H1 (cell line): Measurements from ENCODE around the gene ELOA. TPM values are rescaled to one million over a fixed set of nuclear protein-coding genes. Genes with fewer than 3 reads are reported as not detected.

Experiments used
- CTCF ChIA-PET: fragments of 300-600 bp; sonication (Branson Sonifier 250); formaldehyde crosslinking; loops from one replicate; lab custom pipeline; 2021; ENCODE audit not compliant: partially characterized antibody; lab: Charles Lee
- POLR2A ChIA-PET: fragments of 300-600 bp; sonication (Branson Sonifier 250); formaldehyde crosslinking; loops from one replicate; lab custom pipeline; 2021; ENCODE audit warnings: inconsistent platforms; ENCODE audit not compliant: partially characterized antibody; lab: Charles Lee
- DNase-seq, 2 experiments: peaks; one replicate each; pipeline versions ENCODE4 v3.0.0 to v3.0.0-alpha.2; 2010 to 2022; ENCODE audit warnings: low spot score in 2 of 2, low read depth in 1 of 2, mixed read lengths in 1 of 2
- FAIRE-seq: peaks from 2 replicates; lab custom pipeline; 2011; peaks lifted over from hg19 to GRCh38; lab: Jason Lieb, UNC
- H2AFZ ChIP-seq: 2 replicates; pipeline ENCODE4 v1.8.1; 2012; ENCODE audit warnings: low read length, inconsistent platforms
- H2AK5ac ChIP-seq: 2 replicates; pipeline ENCODE4 v1.6.1; 2013; ENCODE audit warnings: low read depth, low read length
- H2BK120ac ChIP-seq: replicated peaks from 2 replicates; pipeline ENCODE3; 2013; ENCODE audit warnings: low read depth, low read length, inconsistent platforms
- H2BK12ac ChIP-seq: 2 replicates; pipeline ENCODE4 v1.6.1; 2013; ENCODE audit warnings: low read depth, low read length
- H2BK15ac ChIP-seq: 2 replicates; pipeline ENCODE4 v1.6.1; 2013; ENCODE audit warnings: low read length
- H2BK20ac ChIP-seq: 2 replicates; pipeline ENCODE4 v1.6.1; 2013; ENCODE audit warnings: low read length
- H2BK5ac ChIP-seq: 2 replicates; pipeline ENCODE4 v1.6.1; 2013; ENCODE audit warnings: low read depth, low read length
- H3K14ac ChIP-seq: 2 replicates; pipeline ENCODE4 v1.6.1; 2013; ENCODE audit warnings: inconsistent platforms; ENCODE audit not compliant: insufficient read length
- H3K18ac ChIP-seq: 2 replicates; pipeline ENCODE4 v1.6.1; 2013; ENCODE audit warnings: low read length; ENCODE audit errors: extremely low read depth
- H3K23ac ChIP-seq: 2 replicates; pipeline ENCODE4 v1.6.1; 2013; ENCODE audit warnings: inconsistent platforms; ENCODE audit not compliant: insufficient read length
- H3K23me2 ChIP-seq: 2 replicates; pipeline ENCODE4 v1.6.1; 2013; ENCODE audit warnings: low read depth, low read length
- H3K27ac ChIP-seq: 2 replicates; pipeline ENCODE4 v1.6.1; 2011; ENCODE audit warnings: low read depth, low read length, inconsistent platforms
- H3K27me3 ChIP-seq, 4 experiments: replicated peaks in 1 of 4; 1 replicate in 1 of 4; 2 replicates in 3 of 4; pipeline versions ENCODE4 v1.6.1 to v1.8.1; 2011 to 2013; ENCODE audit warnings: low read length in 3 of 4, mild to moderate bottlenecking in 3 of 4, inconsistent platforms in 2 of 4, mixed read lengths in 2 of 4, moderate library complexity in 1 of 4; ENCODE audit not compliant: control insufficient read depth in 3 of 4, insufficient read depth in 3 of 4; ENCODE audit errors: extremely low read depth in 1 of 4
- H3K36me3 ChIP-seq, 4 experiments: 2 replicates each; pipeline versions ENCODE4 v1.6.1 to v1.8.1; 2011 to 2013; ENCODE audit warnings: mild to moderate bottlenecking in 4 of 4, low read length in 3 of 4, moderate library complexity in 2 of 4, control low read depth in 1 of 4, inconsistent platforms in 1 of 4; ENCODE audit not compliant: insufficient read depth in 4 of 4, control insufficient read depth in 2 of 4
- H3K4ac ChIP-seq: replicated peaks from 2 replicates; pipeline ENCODE3; 2013; ENCODE audit warnings: low read length, low read depth, mixed read lengths, inconsistent platforms; ENCODE audit not compliant: insufficient read length
- H3K4me1 ChIP-seq, 4 experiments: replicated peaks in 1 of 4; 1 replicate in 1 of 4; 2 replicates in 3 of 4; pipeline versions ENCODE4 v1.6.1 to v1.8.1; 2011 to 2013; ENCODE audit warnings: low read length in 3 of 4, inconsistent platforms in 2 of 4, mixed read lengths in 1 of 4; ENCODE audit not compliant: insufficient read depth in 4 of 4, control insufficient read depth in 3 of 4
- H3K4me2 ChIP-seq, 2 experiments: 2 replicates each; pipeline versions ENCODE4 v1.6.1 to v1.8.1; 2011 to 2013; ENCODE audit warnings: low read depth in 2 of 2, low read length in 2 of 2, control low read depth in 1 of 2, inconsistent platforms in 1 of 2, mild to moderate bottlenecking in 1 of 2; ENCODE audit not compliant: insufficient read depth in 1 of 2
- H3K4me3 ChIP-seq, 4 experiments: fragments of 200-600, 300-600 bp in 1 of 4; sonication (generic), shearing (Covaris generic), sonication (Bioruptor Twin) in 1 of 4; 2 replicates each; pipeline versions ENCODE4 v1.5.1 to v1.8.1; 2011 to 2016; ENCODE audit warnings: low read length in 4 of 4, low read depth in 3 of 4, control low read depth in 2 of 4, inconsistent platforms in 2 of 4, mild to moderate bottlenecking in 2 of 4, mixed read lengths in 1 of 4, moderate library complexity in 1 of 4; ENCODE audit not compliant: insufficient read depth in 2 of 4; ENCODE audit errors: extremely low read depth in 1 of 4
- H3K56ac ChIP-seq: replicated peaks from 2 replicates; pipeline ENCODE3; 2013; ENCODE audit warnings: low read depth, mild to moderate bottlenecking, mixed read lengths, low read length, inconsistent platforms; ENCODE audit not compliant: insufficient read length
- H3K79me1 ChIP-seq: 2 replicates; pipeline ENCODE4 v1.6.1; 2013; ENCODE audit warnings: low read depth, low read length, control low read depth
- H3K79me2 ChIP-seq, 2 experiments: 2 replicates each; pipeline versions ENCODE4 v1.6.1 to v1.8.1; 2012 to 2013; ENCODE audit warnings: low read length in 2 of 2, mild to moderate bottlenecking in 2 of 2, inconsistent platforms in 1 of 2; ENCODE audit not compliant: insufficient read depth in 2 of 2, control insufficient read depth in 1 of 2
- H3K9ac ChIP-seq, 4 experiments: replicated peaks in 1 of 4; 1 replicate in 1 of 4; 2 replicates in 3 of 4; pipeline versions ENCODE4 v1.6.1 to v1.8.1; 2011 to 2013; ENCODE audit warnings: low read depth in 3 of 4, low read length in 3 of 4, control low read depth in 2 of 4, mild to moderate bottlenecking in 2 of 4, moderate library complexity in 2 of 4, inconsistent platforms in 1 of 4; ENCODE audit errors: extremely low read depth in 1 of 4
- H3K9me3 ChIP-seq, 2 experiments: 2 replicates each; pipeline versions ENCODE4 v1.6.1 to v1.8.1; 2012 to 2013; ENCODE audit warnings: mild to moderate bottlenecking in 2 of 2, moderate library complexity in 2 of 2, control low read depth in 1 of 2, inconsistent platforms in 1 of 2, low read depth in 1 of 2, low read length in 1 of 2, mixed read lengths in 1 of 2; ENCODE audit not compliant: insufficient read depth in 2 of 2
- H4K20me1 ChIP-seq, 2 experiments: replicated peaks in 1 of 2; 2 replicates each; pipeline versions ENCODE3 to v1.8.1; 2011 to 2013; ENCODE audit warnings: inconsistent platforms in 2 of 2, low read length in 2 of 2, mild to moderate bottlenecking in 1 of 2; ENCODE audit not compliant: insufficient read depth in 2 of 2, control insufficient read depth in 1 of 2
- H4K5ac ChIP-seq: 2 replicates; pipeline ENCODE4 v1.6.1; 2013; ENCODE audit warnings: low read length, low read depth, mixed read lengths, inconsistent platforms; ENCODE audit not compliant: insufficient read length
- H4K8ac ChIP-seq: 2 replicates; pipeline ENCODE4 v1.8.0; 2013; ENCODE audit warnings: mild to moderate bottlenecking, moderate library complexity, low read length, inconsistent platforms; ENCODE audit not compliant: insufficient read depth; ENCODE audit errors: extremely low read depth
- H4K91ac ChIP-seq: replicated peaks from 2 replicates; pipeline ENCODE3; 2013; ENCODE audit warnings: low read length, mixed read lengths, inconsistent platforms; ENCODE audit not compliant: insufficient read length
- BCL11A ChIP-seq, 2 experiments: IDR thresholded peaks; one replicate each; pipeline ENCODE4 v1.6.1; 2011; ENCODE audit warnings: low read depth in 2 of 2, low read length in 2 of 2, mild to moderate bottlenecking in 2 of 2
- BRCA1 ChIP-seq: IDR thresholded peaks from 2 replicates; pipeline ENCODE4 v1.6.1; 2012; ENCODE audit warnings: low read depth, low read length, improper control_type of control experiment
- CBX8 ChIP-seq: fragments of 300-800, 300-1000 bp; sonication (generic); IDR thresholded peaks from 2 replicates; pipeline ENCODE4 v1.7.1; 2016; ENCODE audit warnings: low read depth, low read length, borderline replicate concordance
- EP300 ChIP-seq, 2 experiments: IDR thresholded peaks; 1 replicate in 1 of 2; 2 replicates in 1 of 2; pipeline ENCODE4 v1.6.1; 2011 to 2012; ENCODE audit warnings: low read depth in 2 of 2, low read length in 2 of 2, mild to moderate bottlenecking in 2 of 2, borderline replicate concordance in 1 of 2, inconsistent platforms in 1 of 2, moderate library complexity in 1 of 2
- KDM1A ChIP-seq: fragments of 200-600, 300-600 bp; sonication (generic); IDR thresholded peaks from 2 replicates; pipeline ENCODE4 v1.7.1; 2016; ENCODE audit warnings: mild to moderate bottlenecking, low read length, borderline replicate concordance
- MAX ChIP-seq: IDR thresholded peaks from 2 replicates; pipeline ENCODE4 v1.6.1; 2012; ENCODE audit warnings: inconsistent platforms
- NRF1 ChIP-seq: IDR thresholded peaks from 2 replicates; pipeline ENCODE4 v1.6.1; 2011; ENCODE audit warnings: mild to moderate bottlenecking, low read depth, low read length, improper control_type of control experiment
- RAD21 ChIP-seq, 2 experiments: IDR thresholded peaks in 1 of 2; conservative IDR thresholded peaks in 1 of 2; 2 replicates each; pipeline ENCODE4 v1.6.1; 2011; ENCODE audit warnings: low read depth in 2 of 2, low read length in 2 of 2, improper control_type of control experiment in 1 of 2, inconsistent platforms in 1 of 2, mild to moderate bottlenecking in 1 of 2, moderate library complexity in 1 of 2
- SP2 ChIP-seq: IDR thresholded peaks from 2 replicates; pipeline ENCODE4 v1.6.1; 2012; ENCODE audit warnings: mild to moderate bottlenecking, low read length, inconsistent platforms
- TEAD4 ChIP-seq: IDR thresholded peaks from 2 replicates; pipeline ENCODE4 v1.6.1; 2012; ENCODE audit warnings: low read depth, low read length, inconsistent platforms, mixed read lengths
- ZNF274 ChIP-seq: IDR thresholded peaks from 2 replicates; pipeline ENCODE4 v1.7.0; 2012; ENCODE audit warnings: low read length, borderline replicate concordance; ENCODE audit errors: extremely low read depth
- WGBS, 2 experiments: shearing (Covaris generic) in 1 of 2; methylation state at CpG; one replicate each; pipeline versions ENCODE4 v1.1.6 to v1.1.7; 2013 to 2015; ENCODE audit warnings: low lambda C conversion rate in 2 of 2, mixed read lengths in 2 of 2, inconsistent platforms in 1 of 2, low coverage in 1 of 2, missing lambda C conversion rate in 1 of 2; ENCODE audit not compliant: insufficient replicate concordance in 2 of 2, insufficient coverage in 1 of 2, insufficient read length in 1 of 2; ENCODE audit errors: extremely low coverage in 1 of 2, missing lambda C conversion rate in 1 of 2; 5-methylcytosine and 5-hydroxymethylcytosine counted together
- polyA plus RNA-seq, 7 experiments: library from polyadenylated mRNA; depleted of rRNA in 3 of 7; stranded (reverse) in 5 of 7; unstranded in 2 of 7; fragments of >200 nt in 5 of 7; fragments of 200-250 nt in 2 of 7; gene quantifications; 1 replicate in 5 of 7; 2 replicates in 1 of 7; 4 replicates in 1 of 7; pipeline versions ENCODE4 v1.2.1 to v1.2.3, GENCODE V29; 2011 to 2013; ENCODE audit warnings: missing spikeins in 2 of 7, mixed read lengths in 2 of 7
- total RNA-seq: library from RNA; stranded (reverse); fragmentation: NEBNext Ultra II Directional; extraction: Animal tissue kit (Norgen Biotek cat#: 25700); gene quantifications from 2 replicates; pipeline ENCODE4 v1.2.1, GENCODE V29; 2021

The ELOA gene
- total and polyA plus RNA-seq, 2 of the 8 experiments (the other 6 are each of a cell fraction or from before 2014, with no cell fraction given), result 15.7 to 61.1 TPM

GRCh38 chr1:23805025-23805424 lies 61.8 kb downstream of the ELOA start:
- H3K9me3 ChIP-seq, result no peaks in the 10 kb centered on the region
- no peak overlapping the region for H3K23ac ChIP-seq
- no peak overlapping the region for H2BK120ac ChIP-seq
- 83% methylated on average over 2 of the region's 2 CpGs; no CpG with 5 or more reads in 1 of the 2 experiments for WGBS, 2 experiments
- no peak overlapping the region for H4K5ac ChIP-seq
- H3K4ac ChIP-seq, result no peak overlapping the region
- no peak overlapping the region for H3K18ac ChIP-seq
- TF ChIP-seq MAX (no peak), RAD21 (IDR thresholded peaks at IDR 0.05 in 1 of 2, conservative IDR thresholded peaks at IDR 0.05 in 1 of 2; ENCODE audit: low read depth in 2 of 2, low read length in 2 of 2) (no peak), ZNF274 (no peak), TEAD4 (no peak), KDM1A (no peak), BRCA1 (no peak), CBX8 (no peak), NRF1 (no peak), SP2 (no peak), EP300 (IDR thresholded peaks at IDR 0.05; ENCODE audit: borderline replicate concordance in 1 of 2, low read depth in 2 of 2, low read length in 2 of 2) (no peak), BCL11A (IDR thresholded peaks at IDR 0.05; ENCODE audit: low read depth in 2 of 2, low read length in 2 of 2) (no peak)
- no peak overlapping the region for H2AFZ ChIP-seq
- no peaks in the 10 kb centered on the region; a peak in 1 of 8 replicates for H3K36me3 ChIP-seq
- POLR2A ChIA-PET, result interaction anchor here (0.6 to 3.4 kb wide), 3 partner anchors 10 to 27 kb away, joined by 3 to 22 read pairs (median 8); partner anchors contain the start of genes LYPLA2 and PITHD1
- H4K91ac ChIP-seq, result no peak overlapping the region
- H3K4me1 ChIP-seq, result no peaks in the 10 kb centered on the region; a peak in 1 of 7 replicates
- no peak overlapping the region for H2AK5ac ChIP-seq
- no peak overlapping the region for H3K56ac ChIP-seq
- CTCF ChIA-PET, result interaction anchor here (0.7 to 3.5 kb wide), 9 partner anchors 8 to 154 kb away, joined by 3 to 13 read pairs (median 5); partner anchors contain the start of gene HMGCL
- H3K14ac ChIP-seq, result no peak overlapping the region
- no peak overlapping the region for H2BK12ac ChIP-seq
- H3K4me2 ChIP-seq, result no peak overlapping the region
- H4K8ac ChIP-seq, result no peak overlapping the region
- no peaks in the 10 kb centered on the region; a peak in 1 of 7 replicates for H3K27me3 ChIP-seq
- H2BK5ac ChIP-seq, result no peak overlapping the region; the same call in 1 of the 2 replicates
- no peak overlapping the region for H2BK20ac ChIP-seq
- no peak overlapping the region for H3K9ac ChIP-seq
- no peak overlapping the region for H2BK15ac ChIP-seq
- H3K79me2 ChIP-seq, result no peaks in the 10 kb centered on the region
- H3K4me3 ChIP-seq, result no peak overlapping the region
- H4K20me1 ChIP-seq, result peaks cover 0 to 2% of the 10 kb centered on the region in 2 experiments
- peaks cover 6% of the 10 kb centered on the region for H3K23me2 ChIP-seq
- no peak for DNase-seq
- H3K79me1 ChIP-seq, result no peaks in the 10 kb centered on the region
- no peak overlapping the region for H3K27ac ChIP-seq
- FAIRE-seq, result no peak
